HepG2 (cell line): ENCODE data around the gene EP300. TPM values are rescaled to one million over a fixed set of nuclear protein-coding genes. Genes with fewer than 3 reads are reported as not detected.

Source experiments
- ATAC-seq: fragments of 200-7000 bp; cut with Tn5 transposase; 3 replicates; pipeline ENCODE4 v1.9.1; 2020; ENCODE audit warnings: mild to moderate bottlenecking, moderate library complexity
- BruUV-seq: library from RNA; stranded (reverse); fragments of 400-500 nt; replicated peaks from 2 replicates; lab custom pipeline; 2021; lab: Mats Ljungman, UMichigan
- CTCF ChIA-PET: fragments of 300-600 bp; formaldehyde crosslinking; extraction: SDS; loops from one replicate; lab custom pipeline; 2021; ENCODE audit warnings: low total read pairs, inconsistent platforms, low intra/inter-chr PET ratio; lab: Yijun Ruan, JAX
- POLR2A ChIA-PET: fragments of 350-600 bp; sonication (Branson Sonifier 250); formaldehyde crosslinking; loops from one replicate; lab custom pipeline; 2020; ENCODE audit warnings: antibody characterized with exemption, inconsistent platforms; lab: Yijun Ruan, JAX
- DNase-seq: peaks from one replicate; pipeline ENCODE4 v3.0.0-alpha.2; 2015; ENCODE audit warnings: low spot score
- FAIRE-seq: peaks from 3 replicates; lab custom pipeline; 2011; peaks lifted over from hg19 to GRCh38; lab: Jason Lieb, UNC
- H2AFZ ChIP-seq: one replicate; pipeline ENCODE4 v1.6.1; 2011; ENCODE audit warnings: low read length, inconsistent platforms
- H3K27ac ChIP-seq: fragments of 300-600 bp; 3 replicates; pipeline ENCODE4 v1.8.0; 2011; ENCODE audit warnings: mixed run types, mild to moderate bottlenecking, mixed read lengths, low read length, inconsistent platforms; ENCODE audit not compliant: insufficient read depth; ENCODE audit errors: extremely low read length
- H3K27me3 ChIP-seq, 2 experiments: fragments of 200-600 bp in 1 of 2; 2 replicates in 1 of 2; 3 replicates in 1 of 2; pipeline versions ENCODE4 v1.6.0 to v1.8.0; 2011; ENCODE audit warnings: low read length in 2 of 2, mild to moderate bottlenecking in 2 of 2, moderate library complexity in 2 of 2, inconsistent platforms in 1 of 2; ENCODE audit not compliant: insufficient read depth in 2 of 2, control insufficient read depth in 1 of 2
- H3K36me3 ChIP-seq, 2 experiments: fragments of 200-600 bp in 1 of 2; replicated peaks in 1 of 2; 2 replicates in 1 of 2; 3 replicates in 1 of 2; pipeline versions ENCODE4 v1.5.1 to v1.8.0; 2011; ENCODE audit warnings: low read length in 2 of 2, inconsistent platforms in 1 of 2; ENCODE audit not compliant: insufficient read depth in 2 of 2, control insufficient read depth in 1 of 2
- H3K4me1 ChIP-seq: 2 replicates; pipeline ENCODE4 v1.5.1; 2012; ENCODE audit warnings: low read length, inconsistent platforms; ENCODE audit not compliant: insufficient read depth
- H3K4me2 ChIP-seq: 2 replicates; pipeline ENCODE4 v1.6.0; 2011; ENCODE audit warnings: low read depth, low read length, inconsistent platforms
- H3K4me3 ChIP-seq, 3 experiments: fragments of 200-600 bp in 1 of 3; sonication (generic), shearing (Covaris generic) in 1 of 3; replicated peaks in 1 of 3; 2 replicates each; pipeline ENCODE4 v1.5.1; 2011 to 2016; ENCODE audit warnings: low read length in 3 of 3, inconsistent platforms in 2 of 3, low read depth in 2 of 3, mild to moderate bottlenecking in 2 of 3, control low read depth in 1 of 3, mixed read lengths in 1 of 3; ENCODE audit not compliant: insufficient read depth in 1 of 3
- H3K79me2 ChIP-seq: one replicate; pipeline ENCODE4 v1.6.1; 2011; ENCODE audit warnings: low read length, inconsistent platforms; ENCODE audit not compliant: insufficient read depth
- H3K9ac ChIP-seq: 2 replicates; pipeline ENCODE4 v1.6.0; 2011; ENCODE audit warnings: mild to moderate bottlenecking, low read depth, low read length, inconsistent platforms; ENCODE audit not compliant: insufficient read depth
- H3K9me3 ChIP-seq: 2 replicates; pipeline ENCODE4 v1.5.1; 2012; ENCODE audit warnings: mild to moderate bottlenecking, low read length
- H4K20me1 ChIP-seq: 2 replicates; pipeline ENCODE4 v1.6.0; 2011; ENCODE audit warnings: inconsistent platforms, mild to moderate bottlenecking, low read length, moderate library complexity; ENCODE audit not compliant: insufficient read depth
- MAX ChIP-seq: IDR thresholded peaks from 2 replicates; pipeline ENCODE4 v1.6.1; 2012; ENCODE audit warnings: inconsistent platforms
- MEIS1 ChIP-seq: sonication (generic); formaldehyde crosslinking; IDR thresholded peaks from 2 replicates; pipeline ENCODE4 v1.9.0; 2021; ENCODE audit warnings: mild to moderate bottlenecking, missing genetic modification reagents, moderate library complexity, borderline replicate concordance
- POLR2G ChIP-seq: fragments of 200-400 bp; formaldehyde crosslinking; IDR thresholded peaks from 2 replicates; pipeline ENCODE4 v1.6.1; 2018; ENCODE audit warnings: mild to moderate bottlenecking, low read depth, low read length, moderate library complexity
- SETDB1 ChIP-seq: sonication (generic); formaldehyde crosslinking; IDR thresholded peaks from 2 replicates; pipeline ENCODE4 v1.5.1; 2020; ENCODE audit warnings: missing genetic modification reagents, mild to moderate bottlenecking, borderline replicate concordance
- SIN3B ChIP-seq: fragments of 150-350 bp; IDR thresholded peaks from 2 replicates; pipeline ENCODE4 v1.6.1; 2014; ENCODE audit warnings: low read length
- TP53 ChIP-seq: sonication (generic); formaldehyde crosslinking; conservative IDR thresholded peaks from 2 replicates; pipeline ENCODE4 v1.4.0; 2020; ENCODE audit warnings: missing genetic modification reagents
- ZBTB1 ChIP-seq: sonication (generic); formaldehyde crosslinking; IDR thresholded peaks from 2 replicates; pipeline ENCODE4 v1.4.0; 2020; ENCODE audit warnings: missing genetic modification reagents, borderline replicate concordance
- ZBTB43 ChIP-seq: sonication (generic); formaldehyde crosslinking; conservative IDR thresholded peaks from 2 replicates; pipeline ENCODE4 v1.4.0; 2020; ENCODE audit warnings: missing genetic modification reagents
- ZFP36L1 ChIP-seq: sonication (generic); formaldehyde crosslinking; IDR thresholded peaks from 2 replicates; pipeline ENCODE4 v1.8.0; 2022; ENCODE audit warnings: mild to moderate bottlenecking, missing genetic modification reagents, moderate library complexity
- ZNF30 ChIP-seq: sonication (generic); formaldehyde crosslinking; IDR thresholded peaks from 2 replicates; pipeline ENCODE4 v1.5.0; 2020; ENCODE audit warnings: mild to moderate bottlenecking, missing genetic modification reagents
- ZNF574 ChIP-seq: sonication (generic); formaldehyde crosslinking; IDR thresholded peaks from 2 replicates; pipeline ENCODE4 v1.4.0; 2020; ENCODE audit warnings: missing genetic modification reagents
- ZNF616 ChIP-seq: sonication (generic); formaldehyde crosslinking; IDR thresholded peaks from 2 replicates; pipeline ENCODE4 v1.5.0; 2020; ENCODE audit warnings: low read depth, mild to moderate bottlenecking, missing genetic modification reagents
- ZNF703 ChIP-seq: sonication (generic); formaldehyde crosslinking; IDR thresholded peaks from 2 replicates; pipeline ENCODE4 v1.5.1; 2020; ENCODE audit warnings: missing genetic modification reagents, mild to moderate bottlenecking, moderate library complexity, borderline replicate concordance
- ZNF841 ChIP-seq: sonication (generic); formaldehyde crosslinking; IDR thresholded peaks from 2 replicates; pipeline ENCODE4 v1.8.1; 2023; ENCODE audit warnings: missing genetic modification reagents, borderline replicate concordance
- ZNF878 ChIP-seq: sonication (generic); formaldehyde crosslinking; IDR thresholded peaks from 2 replicates; pipeline ENCODE4 v1.8.1; 2023; ENCODE audit warnings: mild to moderate bottlenecking, missing genetic modification reagents, moderate library complexity
- WGBS: methylation state at CpG from one replicate; pipeline ENCODE4 v1.1.6; 2017; ENCODE audit warnings: low lambda C conversion rate; 5-methylcytosine and 5-hydroxymethylcytosine counted together
- in situ Hi-C: cut with HindIII; loops from 2 replicates; pipeline ENCODE4 v1.10.0; 2017; ENCODE audit warnings: low pct_unique_long_range_greater_than_20kb; ENCODE audit not compliant: extremely low pct_ligation_motif_present
- intact Hi-C: fragments of 100-400 bp; cut with micrococcal nuclease; formaldehyde crosslinking; loops from one replicate; pipeline ENCODE4 v1.10.0; 2022; ENCODE audit not compliant: unreplicated experiment
- polyA plus RNA-seq, 8 experiments: library from polyadenylated mRNA; depleted of rRNA in 3 of 8; stranded (reverse) in 7 of 8; unstranded in 1 of 8; fragments of >200 nt; fragmentation: Illumina TruSeq in 4 of 8; extraction: Trizol in 4 of 8; gene quantifications; 2 replicates each; pipeline versions ENCODE4 v1.2.1 to v1.2.3, GENCODE V29; 2011 to 2016; ENCODE audit warnings: low read depth in 4 of 8, missing spikeins in 1 of 8, mixed read lengths in 1 of 8; ENCODE audit not compliant: insufficient read depth in 1 of 8
- total RNA-seq, 5 experiments: library from RNA; depleted of rRNA; stranded (reverse); fragments of >200 nt; fragmentation: Illumina TruSeq; extraction: Trizol; gene quantifications; 2 replicates each; pipeline ENCODE4 v1.2.3, GENCODE V29; 2016; ENCODE audit warnings: low read depth in 1 of 5

EP300 gene
- total and polyA plus RNA-seq, 2 of the 13 experiments (the other 11 are each of a cell fraction or from before 2014, with no cell fraction given): 13.6 to 14.9 TPM

DNA sequence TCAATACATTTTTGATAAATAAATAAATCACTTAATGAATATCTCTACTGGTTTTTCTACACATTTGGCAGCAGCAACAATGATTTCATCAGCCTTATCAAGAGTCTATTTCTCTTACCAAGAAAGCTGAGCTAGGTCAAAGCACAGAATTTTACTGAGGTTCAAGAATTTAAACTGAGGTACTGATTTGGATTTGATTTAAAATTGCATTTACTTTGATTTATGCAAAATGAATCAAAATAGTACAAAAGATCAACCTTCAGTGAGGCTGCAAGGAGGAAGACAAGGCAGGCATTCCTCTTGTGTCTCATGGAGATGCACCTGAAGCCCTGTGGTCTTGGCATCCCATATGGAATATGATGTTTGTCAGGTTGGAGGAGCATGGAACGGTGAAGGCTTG, 15.5 kb upstream of the EP300 start (continued):
- TF ChIP-seq ZNF574 (no peak), ZBTB1 (CRISPR knock-in tag) (no peak), POLR2G (no peak), ZNF30 (CRISPR knock-in tag) (no peak), MEIS1 (CRISPR knock-in tag) (no peak)

GRCh38 chr22:41078931-41079330, 13.5 kb upstream of the EP300 start:
- ChIA-PET CTCF (no interaction called here), POLR2A (no interaction called here)
- Histone ChIP-seq H3K4me3 (no peak overlapping the region), H3K27me3 (no peaks in the 10 kb centered on the region), H3K4me1 (no peaks in the 10 kb centered on the region), H3K27ac (no peak overlapping the region), H2AFZ (no peak overlapping the region), H3K9me3 (no peaks in the 10 kb centered on the region), H3K79me2 (no peaks in the 10 kb centered on the region), H3K9ac (no peak overlapping the region), H3K4me2 (no peak overlapping the region), H4K20me1 (no peaks in the 10 kb centered on the region), H3K36me3 (no peaks in the 10 kb centered on the region)
- WGBS: 25% methylated on average over 1 of the region's 1 CpG
- no TSS peak for BruUV-seq
- in situ Hi-C loops (no loop called here), intact Hi-C loops (no loop called here)
- FAIRE-seq (no peak), ATAC-seq (no peak), DNase-seq (no peak)
- no peak for TF ChIP-seq ZNF841 (CRISPR knock-in tag)
- no peak for TF ChIP-seq SETDB1 (CRISPR knock-in tag)
- no peak for TF ChIP-seq ZNF703 (CRISPR knock-in tag)
- TF ChIP-seq ZBTB43: no peak
- TF ChIP-seq ZNF616 (CRISPR knock-in tag): no peak
- TF ChIP-seq ZFP36L1: no peak
- TF ChIP-seq SIN3B: no peak
- no peak for TF ChIP-seq MAX
- TF ChIP-seq TP53 (CRISPR knock-in tag): no peak
- TF ChIP-seq ZNF878 (CRISPR knock-in tag): no peak
